Measurements from ENCODE around the gene IL22RA2. TPM values are rescaled to one million over a fixed set of nuclear protein-coding genes. Genes with fewer than 3 reads are reported as not detected.

IL22RA2 gene
- total RNA-seq, 1 experiment from 2014 or later: not detected

- Histone ChIP-seq H3K27ac (ENCODE audit: low read depth, low read length, poor library complexity, severe bottlenecking) (no peak overlapping the region), H3K9me3 (ENCODE audit: low read depth, low read length, poor library complexity, severe bottlenecking) (no peaks in the 10 kb centered on the region), H3K36me3 (ENCODE audit: insufficient read depth, low read length, poor library complexity, severe bottlenecking) (no peaks in the 10 kb centered on the region), H3K27me3 (replicated peaks; ENCODE audit: insufficient read depth, low read depth, low read length, poor library complexity) (peaks cover 4% of the 10 kb centered on the region), H3K4me3 (ENCODE audit: low read depth, low read length, poor library complexity, severe bottlenecking) (no peak overlapping the region), H3K4me1 (ENCODE audit: insufficient read depth, low read length, poor library complexity, severe bottlenecking) (no peaks in the 10 kb centered on the region)
- intact Hi-C loops (cut with micrococcal nuclease; ENCODE audit: unreplicated experiment): no loop called here
- no peak for TF ChIP-seq EZH2 (IDR thresholded peaks at IDR 0.05; ENCODE audit: borderline replicate concordance, low read depth, low read length, poor library complexity, severe bottlenecking)
- TF ChIP-seq CTCF (conservative IDR thresholded peaks at IDR 0.05; ENCODE audit: low read depth, low read length): no peak
- no TSS peak for BruUV-seq (replicated peaks)
- no peak for DNase-seq (ENCODE audit: low spot score)
- ChIA-PET CTCF (no interaction called here), POLR2A (ENCODE audit: low non-redundant PET) (no interaction called here)
These were observed 46.5 kb downstream of the IL22RA2 start for GRCh38 chr6:137126875-137127485.

GRCh38 chr6:137123078-137123477, 50.4 kb downstream of the IL22RA2 start:
- Histone ChIP-seq H3K36me3 (ENCODE audit: insufficient read depth, low read length, poor library complexity, severe bottlenecking) (no peaks in the 10 kb centered on the region), H3K9me3 (ENCODE audit: low read depth, low read length, poor library complexity, severe bottlenecking) (no peaks in the 10 kb centered on the region), H3K27ac (ENCODE audit: low read depth, low read length, poor library complexity, severe bottlenecking) (no peak overlapping the region), H3K4me3 (ENCODE audit: low read depth, low read length, poor library complexity, severe bottlenecking) (no peak overlapping the region), H3K4me1 (ENCODE audit: insufficient read depth, low read length, poor library complexity, severe bottlenecking) (no peaks in the 10 kb centered on the region), H3K27me3 (replicated peaks; ENCODE audit: insufficient read depth, low read depth, low read length, poor library complexity) (no peaks in the 10 kb centered on the region)
- POLR2A ChIA-PET (ENCODE audit: low non-redundant PET): no interaction called here
- DNase-seq (ENCODE audit: low spot score): no peak
- CTCF ChIA-PET: no interaction called here
- no TSS peak for BruUV-seq (replicated peaks)
- TF ChIP-seq CTCF (conservative IDR thresholded peaks at IDR 0.05; ENCODE audit: low read depth, low read length): no peak
- TF ChIP-seq EZH2 (IDR thresholded peaks at IDR 0.05; ENCODE audit: borderline replicate concordance, low read depth, low read length, poor library complexity, severe bottlenecking): no peak
- intact Hi-C loops (cut with micrococcal nuclease; ENCODE audit: unreplicated experiment): no loop called here

GRCh38 chr6:137122612-137123011, 50.8 kb downstream of the IL22RA2 start:
- TF ChIP-seq CTCF (conservative IDR thresholded peaks at IDR 0.05; ENCODE audit: low read depth, low read length): no peak
- TF ChIP-seq EZH2 (IDR thresholded peaks at IDR 0.05; ENCODE audit: borderline replicate concordance, low read depth, low read length, poor library complexity, severe bottlenecking): no peak
- Histone ChIP-seq H3K27ac (ENCODE audit: low read depth, low read length, poor library complexity, severe bottlenecking) (no peak overlapping the region), H3K4me3 (ENCODE audit: low read depth, low read length, poor library complexity, severe bottlenecking) (no peak overlapping the region), H3K9me3 (ENCODE audit: low read depth, low read length, poor library complexity, severe bottlenecking) (no peaks in the 10 kb centered on the region), H3K36me3 (ENCODE audit: insufficient read depth, low read length, poor library complexity, severe bottlenecking) (no peaks in the 10 kb centered on the region), H3K27me3 (replicated peaks; ENCODE audit: insufficient read depth, low read depth, low read length, poor library complexity) (no peaks in the 10 kb centered on the region), H3K4me1 (ENCODE audit: insufficient read depth, low read length, poor library complexity, severe bottlenecking) (no peaks in the 10 kb centered on the region)
- no TSS peak for BruUV-seq (replicated peaks)
- DNase-seq (ENCODE audit: low spot score): no peak
- intact Hi-C loops (cut with micrococcal nuclease; ENCODE audit: unreplicated experiment): no loop called here
- POLR2A ChIA-PET (ENCODE audit: low non-redundant PET): no interaction called here
- CTCF ChIA-PET: no interaction called here
